Activated naive CD8-positive, alpha-beta T cell treated with anti-CD3 and anti-CD28 coated beads, Interleukin-2, amount 10 ng/mL, durations not matched to agents 7 days and 5 days (primary cell): ENCODE data around the gene PAK6. TPM values are rescaled to one million over a fixed set of nuclear protein-coding genes. Genes with fewer than 3 reads are reported as not detected.

Source experiments
- ATAC-seq: fragments of 150-1000 bp; cut with Tn5 transposase; one replicate; pipeline ENCODE4 v1.10.0; 2021; ENCODE audit warnings: low read depth, moderate library complexity
- POLR2A ChIA-PET: fragments of 350-600 bp; sonication (Branson Sonifier 250); formaldehyde crosslinking; loops from one replicate; lab custom pipeline; 2021; ENCODE audit warnings: antibody characterized with exemption; lab: Charles Lee
- DNase-seq: peaks from one replicate; pipeline ENCODE4 v3.0.0; 2021
- H3K27ac Mint-ChIP-seq: one replicate; pipeline ENCODE4 v1.8.0; 2022; ENCODE audit warnings: mild to moderate bottlenecking, mixed read lengths
- H3K27me3 Mint-ChIP-seq: one replicate; pipeline ENCODE4 v1.8.0; 2022; ENCODE audit warnings: mild to moderate bottlenecking, moderate library complexity, mixed read lengths
- H3K36me3 Mint-ChIP-seq: one replicate; pipeline ENCODE4 v1.8.0; 2021; ENCODE audit warnings: mild to moderate bottlenecking, mixed read lengths
- H3K4me1 Mint-ChIP-seq: one replicate; pipeline ENCODE4 v1.8.0; 2021; ENCODE audit warnings: mixed read lengths
- H3K4me3 Mint-ChIP-seq: one replicate; pipeline ENCODE4 v1.8.0; 2022; ENCODE audit warnings: mild to moderate bottlenecking, moderate library complexity, mixed read lengths
- H3K9me3 Mint-ChIP-seq: one replicate; pipeline ENCODE4 v1.8.0; 2021; ENCODE audit warnings: mixed read lengths
- total RNA-seq, 2 experiments: library from RNA; stranded (reverse); gene quantifications; one replicate each; pipeline ENCODE4 v1.2.3, GENCODE V29; 2021

The PAK6 gene
- total RNA-seq, 2 experiments from 2014 or later: 0.91 to 1.3 TPM

DNA sequence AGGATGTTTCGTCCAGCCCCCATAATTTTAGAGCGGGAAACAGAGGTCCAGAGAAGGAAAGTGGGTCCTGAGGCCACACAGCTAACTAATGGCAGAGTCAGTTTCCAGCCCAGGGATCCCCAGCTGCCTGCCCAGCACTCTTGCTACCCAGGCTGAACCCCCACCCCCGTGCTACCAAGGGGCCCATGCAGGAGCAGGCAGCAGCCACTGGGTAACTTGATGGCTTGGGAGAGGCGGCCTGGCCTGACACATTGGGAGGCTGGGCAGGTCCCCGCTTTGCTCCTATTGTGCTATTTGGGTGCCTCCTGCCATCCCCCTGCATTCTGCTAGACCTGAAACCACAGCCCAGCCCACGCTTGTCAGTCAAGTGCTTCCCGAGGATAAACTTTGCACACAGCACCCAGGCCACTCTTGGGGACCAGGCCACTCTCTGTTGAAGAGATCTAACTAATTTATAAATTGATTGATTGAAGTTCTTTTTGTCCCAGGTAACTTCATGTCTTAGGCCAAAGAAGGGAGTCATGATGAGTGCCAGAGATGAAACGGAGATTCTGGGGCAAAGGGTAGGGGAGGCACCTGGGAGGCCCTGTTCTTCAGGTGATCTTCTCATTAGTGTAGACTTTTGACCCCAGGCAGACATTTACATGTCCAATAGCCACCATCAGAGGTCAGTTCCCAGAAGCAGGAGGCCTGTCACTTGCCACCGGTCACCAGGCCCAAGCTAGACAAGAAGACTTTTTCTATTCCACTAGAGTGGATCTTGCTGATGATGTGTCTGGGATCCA lies 7.0 kb downstream of the PAK6 start:
- DNase-seq: peak; percentile 27
- H3K27ac Mint-ChIP-seq: no peak overlapping the region

DNA sequence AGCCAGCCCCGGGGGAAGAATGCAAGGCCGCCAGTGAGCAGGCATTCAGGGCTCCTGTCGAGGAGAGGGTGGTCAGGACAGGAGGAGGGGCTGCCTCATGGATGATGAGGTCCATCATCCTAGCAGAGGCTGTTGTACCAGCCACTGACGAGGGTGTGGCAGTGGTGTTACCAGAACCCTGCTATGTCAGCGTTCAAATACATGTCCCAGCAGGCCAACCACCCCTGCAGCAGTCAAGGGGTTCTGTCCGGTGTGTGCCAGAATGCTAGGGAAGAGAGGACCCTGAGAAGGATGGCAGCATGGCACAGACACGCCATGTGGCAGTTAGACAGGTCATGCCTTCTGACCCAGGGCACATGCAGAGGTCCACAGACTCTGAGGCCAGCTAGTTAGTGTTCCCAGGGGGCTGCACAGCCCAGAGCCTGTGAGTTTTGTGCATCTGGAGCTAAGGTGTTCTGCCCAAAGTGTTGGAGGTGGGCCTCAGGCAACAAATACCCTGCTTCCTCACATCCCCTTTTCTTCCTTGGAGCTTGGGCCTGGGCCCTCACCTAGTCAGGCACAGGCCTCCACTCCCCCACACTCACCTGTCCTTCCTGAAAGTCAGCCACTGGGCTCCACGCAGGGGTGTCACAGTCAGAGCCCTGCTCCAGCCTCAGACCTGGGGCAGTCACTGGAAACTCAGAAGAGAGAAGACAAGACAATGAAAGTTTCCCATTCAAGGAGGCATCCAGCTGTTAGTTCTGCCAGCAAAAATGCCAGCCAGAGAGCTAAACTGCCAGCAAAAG lies 7.8 kb downstream of the PAK6 start:
- peaks cover 5% of the 10 kb centered on the region for H3K4me1 Mint-ChIP-seq
- no peaks in the 10 kb centered on the region for H3K9me3 Mint-ChIP-seq
- H3K4me3 Mint-ChIP-seq: no peak overlapping the region

More for the DNA sequence above, 7.0 kb downstream of the PAK6 start:
- peaks cover 7% of the 10 kb centered on the region for H3K27me3 Mint-ChIP-seq
- POLR2A ChIA-PET: no interaction called here
- H3K36me3 Mint-ChIP-seq: no peaks in the 10 kb centered on the region
- no peak for ATAC-seq
- H3K4me3 Mint-ChIP-seq: no peak overlapping the region
- H3K9me3 Mint-ChIP-seq: no peaks in the 10 kb centered on the region
- peaks cover 5% of the 10 kb centered on the region for H3K4me1 Mint-ChIP-seq

DNA sequence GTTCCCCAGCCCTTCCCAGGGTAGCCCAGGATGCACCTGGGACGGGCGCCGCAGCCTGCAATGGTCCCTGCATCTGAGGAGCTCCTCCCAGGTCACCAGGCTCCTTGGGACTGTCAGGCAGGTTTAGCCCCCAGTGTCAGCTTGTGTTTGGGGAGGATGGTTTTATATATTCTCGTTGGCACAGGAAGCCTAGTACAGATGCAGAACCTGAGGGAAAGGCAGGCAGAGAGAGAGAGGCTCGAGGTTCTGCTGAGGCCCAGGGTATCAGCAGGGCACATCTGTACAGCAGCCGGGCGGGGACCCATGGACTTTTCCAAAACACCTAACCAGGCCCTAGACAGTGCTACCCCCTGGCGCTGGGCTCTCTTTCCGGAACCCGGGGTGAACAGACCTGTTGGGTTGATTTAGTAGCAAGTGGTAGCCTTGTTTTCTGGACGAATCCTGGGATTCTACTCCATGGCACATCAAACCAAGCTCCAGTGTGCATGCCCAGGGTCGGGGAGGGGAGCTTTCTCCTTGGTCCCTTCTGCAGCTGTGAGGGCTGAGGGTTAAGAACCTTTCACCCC lies 8.6 kb downstream of the PAK6 start:
- ATAC-seq: no peak
- H3K4me3 Mint-ChIP-seq: no peak overlapping the region
- peaks cover 19% of the 10 kb centered on the region for H3K27me3 Mint-ChIP-seq
- H3K27ac Mint-ChIP-seq: no peak overlapping the region
- peaks cover 5% of the 10 kb centered on the region for H3K4me1 Mint-ChIP-seq
- no peaks in the 10 kb centered on the region for H3K9me3 Mint-ChIP-seq
- no peaks in the 10 kb centered on the region for H3K36me3 Mint-ChIP-seq
- POLR2A ChIA-PET: no interaction called here
- DNase-seq: peak; percentile 15

More for the DNA sequence above, 7.8 kb downstream of the PAK6 start:
- POLR2A ChIA-PET: no interaction called here
- H3K36me3 Mint-ChIP-seq: no peaks in the 10 kb centered on the region
- no peak overlapping the region for H3K27ac Mint-ChIP-seq
- DNase-seq (peak; percentile 23), ATAC-seq (no peak)
- peaks cover 16% of the 10 kb centered on the region for H3K27me3 Mint-ChIP-seq

DNA sequence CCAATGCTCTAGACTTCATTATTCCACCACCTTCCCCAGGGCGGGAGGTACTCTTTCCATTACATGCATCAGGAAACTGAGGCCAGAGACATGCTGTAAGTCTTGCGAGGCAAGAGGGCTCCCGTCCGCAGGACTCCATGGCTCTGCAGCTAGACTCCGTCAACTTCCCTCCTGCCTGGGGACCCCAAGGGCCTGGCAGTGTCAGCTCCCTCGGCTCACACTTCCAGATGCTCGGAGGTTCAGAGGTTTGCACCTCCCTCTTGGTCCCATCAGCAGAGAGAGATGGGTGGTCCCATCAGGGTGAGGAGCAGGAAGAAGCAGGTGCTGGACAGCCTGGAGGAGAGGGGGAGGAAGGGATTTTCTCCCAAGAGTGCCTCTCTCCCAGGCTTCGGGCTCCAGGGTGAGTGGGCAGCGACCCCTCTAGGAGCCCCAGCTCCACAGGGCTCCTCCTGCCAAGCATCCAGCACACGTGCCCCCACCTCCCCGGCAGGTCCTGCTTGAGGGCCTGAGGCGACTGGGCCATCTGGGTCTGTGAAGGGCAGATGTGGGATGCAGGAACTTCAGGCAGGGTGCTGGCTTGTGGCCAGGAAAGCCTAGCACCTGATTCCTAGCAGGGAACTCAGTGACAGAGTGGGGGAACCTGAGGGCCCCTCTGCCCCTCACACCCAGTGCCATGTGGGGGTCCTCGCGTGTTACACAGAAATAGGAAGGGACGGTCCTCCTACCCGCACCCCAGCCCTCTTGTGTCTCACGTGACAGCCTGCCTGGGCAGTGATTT lies 9.3 kb downstream of the PAK6 start:
- peak; percentile 19 for DNase-seq
- H3K36me3 Mint-ChIP-seq: no peaks in the 10 kb centered on the region
- no peak overlapping the region for H3K27ac Mint-ChIP-seq
- peaks cover 23% of the 10 kb centered on the region for H3K27me3 Mint-ChIP-seq
- POLR2A ChIA-PET: no interaction called here
- peaks cover 6% of the 10 kb centered on the region for H3K4me1 Mint-ChIP-seq
- no peaks in the 10 kb centered on the region for H3K9me3 Mint-ChIP-seq
- ATAC-seq: no peak
- H3K4me3 Mint-ChIP-seq: no peak overlapping the region

DNA sequence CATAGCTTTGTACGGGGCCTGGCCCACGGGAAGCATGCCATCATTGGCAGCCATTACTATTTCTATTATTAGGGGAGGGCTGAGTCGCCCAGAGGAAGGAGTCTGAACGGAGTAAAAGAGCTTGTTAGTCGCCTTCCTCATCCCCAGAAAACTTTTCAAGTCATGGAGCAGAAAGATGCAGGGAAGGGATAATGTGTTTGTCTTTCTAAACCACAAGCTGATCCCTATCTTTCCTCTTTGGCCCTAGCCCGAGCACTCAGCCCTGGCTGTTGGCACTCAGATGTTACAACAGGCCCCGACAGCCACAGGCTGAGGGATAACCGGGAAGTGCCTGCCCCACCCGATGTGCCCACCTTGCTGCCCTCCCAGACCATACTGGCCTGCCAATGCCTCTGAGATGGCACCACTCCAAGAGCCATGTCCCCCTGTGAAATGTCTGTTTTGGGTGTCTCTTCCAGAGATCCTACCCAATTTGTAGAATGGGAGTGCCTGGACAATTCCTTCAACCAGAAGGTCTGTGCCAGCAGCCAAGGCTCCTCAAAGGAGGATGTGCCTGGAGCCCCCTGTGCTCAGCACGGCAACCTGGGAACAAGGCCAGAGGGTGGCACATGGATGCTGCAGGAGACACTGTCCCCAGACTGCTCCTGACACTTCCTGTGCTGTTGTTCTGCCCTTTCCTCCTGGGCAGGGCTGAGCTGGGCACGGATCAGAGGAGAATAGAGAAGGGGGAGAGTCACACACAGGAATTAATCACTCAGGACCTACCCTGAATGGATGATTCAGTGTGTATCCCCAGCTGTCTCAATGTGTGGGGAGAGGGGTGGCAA lies 10.8 kb downstream of the PAK6 start:
- no peak overlapping the region for H3K27ac Mint-ChIP-seq
- ATAC-seq (no peak), DNase-seq (no peak)
- H3K4me1 Mint-ChIP-seq: peaks cover 9% of the 10 kb centered on the region
- POLR2A ChIA-PET: interaction anchor here (0.6 kb wide), 1 partner anchor 222 kb away, joined by 5 read pairs; no protein-coding TSS in a partner anchor
- peaks cover 35% of the 10 kb centered on the region for H3K27me3 Mint-ChIP-seq
- H3K4me3 Mint-ChIP-seq: no peak overlapping the region
- H3K36me3 Mint-ChIP-seq: no peaks in the 10 kb centered on the region
- no peaks in the 10 kb centered on the region for H3K9me3 Mint-ChIP-seq

DNA sequence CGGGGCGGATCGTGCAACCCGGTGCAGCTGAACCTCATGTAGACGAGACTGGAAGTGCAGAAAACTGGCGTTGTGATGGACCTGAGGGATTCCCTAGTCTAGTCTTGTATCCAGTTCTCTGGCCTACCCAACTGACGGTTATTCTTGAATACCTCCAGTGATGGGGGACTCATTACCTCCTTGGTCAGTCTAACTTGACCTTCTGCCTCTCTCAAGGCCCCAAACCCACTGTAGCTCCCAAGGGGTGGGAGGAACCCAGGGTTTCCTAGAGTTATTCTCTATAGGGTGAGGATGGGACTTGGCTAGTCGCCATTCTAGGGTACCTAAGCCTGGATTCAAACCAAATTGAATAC lies 11.4 kb downstream of the PAK6 start:
- DNase-seq (no peak), ATAC-seq (no peak)
- Mint-ChIP-seq H3K9me3 (no peaks in the 10 kb centered on the region), H3K36me3 (no peaks in the 10 kb centered on the region), H3K4me1 (peaks cover 9% of the 10 kb centered on the region), H3K27me3 (peaks cover 37% of the 10 kb centered on the region), H3K4me3 (no peak overlapping the region), H3K27ac (no peak overlapping the region)
- POLR2A ChIA-PET: no interaction called here

DNA sequence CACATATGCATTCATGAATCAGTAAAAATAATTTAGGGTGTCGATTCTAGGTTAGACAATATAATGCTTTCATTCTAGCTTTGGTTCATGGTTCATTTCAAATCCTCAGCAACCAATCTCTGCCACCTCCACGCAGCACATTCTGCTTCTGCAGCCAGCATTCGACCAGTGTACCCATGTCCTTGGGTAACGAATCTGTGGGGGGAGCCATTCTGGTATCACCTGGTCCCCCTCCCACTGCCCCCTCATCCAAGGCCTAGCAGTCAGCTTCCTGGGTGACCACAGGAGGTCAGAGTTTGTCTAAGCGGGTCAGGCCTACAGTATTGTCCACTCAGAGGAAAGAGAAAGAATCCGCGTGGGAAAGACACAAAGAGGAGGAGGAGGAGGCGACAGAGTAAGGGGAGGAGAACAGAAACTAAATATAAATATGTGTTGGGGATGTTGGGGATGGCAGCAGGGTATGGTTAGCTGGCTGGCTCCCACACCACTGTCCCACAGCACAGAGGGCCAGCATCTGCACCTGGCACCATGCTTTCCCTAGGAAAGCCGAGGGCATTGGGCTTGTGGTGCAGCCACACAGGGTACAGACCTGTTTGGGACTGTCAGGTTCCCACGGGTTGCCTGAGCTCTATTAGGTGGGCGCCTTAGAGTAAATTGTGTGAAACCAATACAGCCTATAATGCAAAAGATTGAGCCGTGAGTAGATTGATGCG lies 12.1 kb downstream of the PAK6 start:
- Mint-ChIP-seq H3K36me3 (no peaks in the 10 kb centered on the region), H3K4me3 (no peak overlapping the region), H3K4me1 (peaks cover 9% of the 10 kb centered on the region), H3K27me3 (peaks cover 39% of the 10 kb centered on the region), H3K9me3 (no peaks in the 10 kb centered on the region), H3K27ac (no peak overlapping the region)
- DNase-seq (no peak), ATAC-seq (no peak)
- POLR2A ChIA-PET: no interaction called here

DNA sequence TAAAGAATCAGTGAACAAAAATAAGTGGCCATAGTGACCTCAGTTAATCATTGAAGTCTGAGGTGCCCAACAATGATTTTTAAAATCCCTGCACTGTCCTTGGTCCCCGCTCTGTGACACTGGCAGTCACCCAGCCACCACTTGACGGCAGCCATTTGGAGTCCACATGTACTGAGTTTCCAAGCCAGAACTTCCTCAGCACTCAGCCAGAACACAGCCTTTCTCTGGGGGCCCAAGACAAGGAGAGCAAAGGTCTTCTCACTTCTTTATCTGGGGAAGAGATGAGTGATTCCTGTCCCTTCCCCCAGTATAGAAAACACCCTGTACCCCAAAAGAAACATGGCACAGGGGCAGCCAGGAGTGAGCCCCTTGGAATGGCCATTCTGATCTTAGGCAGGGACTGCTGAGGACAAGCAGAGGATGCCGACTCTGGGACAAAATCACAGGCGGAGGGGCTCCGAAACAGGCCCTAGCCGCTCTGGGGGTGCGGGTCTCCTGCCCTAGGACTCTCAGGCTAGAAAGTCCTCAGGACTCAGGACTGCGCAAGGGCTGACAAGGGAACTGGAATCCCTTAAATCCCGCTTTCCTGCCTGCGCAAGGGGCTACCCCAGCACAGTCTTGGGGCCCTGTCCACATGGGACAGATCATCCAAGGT lies 12.8 kb downstream of the PAK6 start:
- H3K27me3 Mint-ChIP-seq: peaks cover 39% of the 10 kb centered on the region
- no peaks in the 10 kb centered on the region for H3K9me3 Mint-ChIP-seq
- H3K27ac Mint-ChIP-seq: no peak overlapping the region
- H3K4me3 Mint-ChIP-seq: peak overlapping the region; percentile 36
- H3K36me3 Mint-ChIP-seq: no peaks in the 10 kb centered on the region
- peaks cover 9% of the 10 kb centered on the region for H3K4me1 Mint-ChIP-seq
- ATAC-seq (no peak), DNase-seq (no peak)
- POLR2A ChIA-PET: no interaction called here

DNA sequence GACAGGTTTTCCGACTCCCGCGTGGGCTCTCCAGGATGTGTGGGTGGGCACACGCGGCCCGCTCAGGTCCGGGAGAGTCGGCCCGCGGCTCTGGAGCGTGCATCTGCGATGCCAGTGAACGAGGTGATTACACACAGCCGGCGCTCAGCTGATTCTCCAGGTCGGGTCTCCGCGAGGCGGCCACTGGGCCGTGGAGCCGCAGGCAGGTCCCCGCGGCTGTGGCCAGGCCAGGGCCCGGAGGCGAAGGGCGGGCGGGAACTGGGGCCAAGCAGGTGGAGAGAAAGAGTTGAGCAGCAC lies 13.2 kb downstream of the PAK6 start:
- H3K4me3 Mint-ChIP-seq: peak overlapping the region; percentile 32
- peaks cover 9% of the 10 kb centered on the region for H3K4me1 Mint-ChIP-seq
- no peaks in the 10 kb centered on the region for H3K9me3 Mint-ChIP-seq
- ATAC-seq (no peak), DNase-seq (no peak)
- POLR2A ChIA-PET: no interaction called here
- peaks cover 39% of the 10 kb centered on the region for H3K27me3 Mint-ChIP-seq
- no peak overlapping the region for H3K27ac Mint-ChIP-seq
- no peaks in the 10 kb centered on the region for H3K36me3 Mint-ChIP-seq

DNA sequence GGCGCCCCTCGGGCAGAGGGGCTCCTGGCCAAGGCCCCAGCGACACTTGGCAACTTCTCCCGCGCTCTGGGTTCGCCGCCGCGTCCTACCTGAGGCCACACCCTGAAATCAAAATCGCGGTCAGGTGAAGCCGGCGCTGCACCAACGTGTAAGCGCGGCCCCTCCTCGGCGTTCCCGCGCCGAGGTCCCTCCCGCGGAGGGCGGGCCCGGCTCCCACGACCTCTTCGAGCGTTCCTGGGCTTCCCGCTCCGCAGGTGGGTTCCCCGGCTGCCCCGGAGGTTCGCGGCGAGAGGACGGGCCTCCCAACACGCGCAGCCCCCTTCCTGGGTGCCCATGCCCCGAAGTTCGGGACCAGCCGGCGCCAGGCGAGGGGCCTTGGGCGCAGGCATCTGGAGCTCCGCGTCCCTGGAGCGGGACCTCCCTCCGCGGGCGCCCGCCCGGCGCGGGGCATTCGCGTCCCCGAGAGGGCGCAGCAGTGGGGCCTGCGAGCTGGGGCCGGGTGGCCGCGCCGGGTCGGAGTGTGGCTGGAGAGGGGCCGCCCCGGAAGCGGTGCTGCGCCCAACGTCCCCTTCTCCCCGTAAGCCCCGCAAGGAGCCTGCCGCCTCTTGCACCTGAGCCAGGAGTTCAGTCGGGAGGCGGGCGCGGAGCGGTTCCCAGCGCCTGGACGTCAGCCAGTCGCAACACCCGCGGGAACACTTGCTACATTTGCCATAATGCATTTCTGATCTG lies 13.7 kb downstream of the PAK6 start:
- peak overlapping the region; percentile 84 for H3K4me3 Mint-ChIP-seq
- H3K9me3 Mint-ChIP-seq: no peaks in the 10 kb centered on the region
- no peak overlapping the region for H3K27ac Mint-ChIP-seq
- DNase-seq (peak; percentile 58), ATAC-seq (peak; percentile 59)
- no peaks in the 10 kb centered on the region for H3K36me3 Mint-ChIP-seq
- POLR2A ChIA-PET: no interaction called here
- peaks cover 9% of the 10 kb centered on the region for H3K4me1 Mint-ChIP-seq
- peaks cover 39% of the 10 kb centered on the region for H3K27me3 Mint-ChIP-seq

DNA sequence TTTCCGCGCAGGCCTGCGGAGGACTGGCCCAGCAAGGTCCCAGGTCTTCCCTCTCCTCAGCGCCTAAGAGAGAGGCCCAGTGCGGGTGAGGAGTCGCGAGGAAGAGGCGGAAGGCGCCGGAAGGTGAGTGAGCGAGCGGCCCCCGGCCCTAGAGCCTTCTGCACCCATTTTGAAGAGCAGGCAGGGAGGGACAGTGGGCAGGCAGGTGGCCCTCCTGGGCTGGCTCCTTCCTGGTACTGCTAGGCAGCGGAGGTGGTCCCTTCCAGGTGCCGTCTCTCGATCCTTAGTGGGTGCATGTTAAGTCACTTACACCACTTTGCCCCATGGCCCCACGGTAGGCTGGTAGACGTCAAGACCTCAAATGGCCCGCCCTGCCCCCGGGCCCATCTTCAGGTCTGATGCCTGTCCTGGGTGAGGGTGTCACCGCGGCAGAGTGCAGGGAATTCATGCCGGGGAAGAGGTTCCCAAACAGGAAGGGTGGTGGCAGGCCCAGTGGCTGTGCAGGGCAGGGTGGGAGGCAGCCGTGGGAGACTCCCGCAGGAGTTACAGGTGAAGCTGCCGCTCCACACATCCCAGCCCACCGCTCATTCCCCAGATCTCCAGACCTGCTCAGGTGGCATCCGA lies 14.4 kb downstream of the PAK6 start:
- ATAC-seq (peak; percentile 24), DNase-seq (no peak)
- Mint-ChIP-seq H3K36me3 (no peaks in the 10 kb centered on the region), H3K4me3 (peak overlapping the region; percentile 84), H3K27ac (no peak overlapping the region), H3K27me3 (peaks cover 39% of the 10 kb centered on the region), H3K4me1 (peaks cover 9% of the 10 kb centered on the region), H3K9me3 (no peaks in the 10 kb centered on the region)
- POLR2A ChIA-PET: no interaction called here
